Karpas-422 (cell line): ENCODE results near the gene PRKN. TPM values are rescaled to one million over a fixed set of nuclear protein-coding genes. Genes with fewer than 3 reads are reported as not detected.

ENCODE experiments used
- DNase-seq: peaks from one replicate; pipeline ENCODE4 v3.0.0-alpha.2; 2015
- H2AFZ ChIP-seq: fragments of 200-600 bp; sonication (generic); 2 replicates; pipeline ENCODE4 v1.6.1; 2014; ENCODE audit warnings: antibody characterized with exemption, low read length, mixed read lengths
- H3K27ac ChIP-seq: fragments of 200-600 bp; sonication (generic); 2 replicates; pipeline ENCODE4 v1.5.1; 2014; ENCODE audit warnings: mild to moderate bottlenecking, low read length, moderate library complexity
- H3K27me3 ChIP-seq: fragments of 200-600 bp; sonication (generic); 2 replicates; pipeline ENCODE4 v1.6.1; 2014; ENCODE audit warnings: low read length, mixed read lengths
- H3K36me3 ChIP-seq: fragments of 200-600 bp; sonication (generic); 2 replicates; pipeline ENCODE4 v1.6.1; 2014; ENCODE audit warnings: low read length, mixed read lengths; ENCODE audit not compliant: insufficient read depth
- H3K4me1 ChIP-seq: fragments of 200-600 bp; sonication (generic); 2 replicates; pipeline ENCODE4 v1.6.1; 2014; ENCODE audit warnings: mild to moderate bottlenecking, low read length, mixed read lengths
- H3K4me2 ChIP-seq: fragments of 200-600 bp; sonication (generic); 2 replicates; pipeline ENCODE4 v1.6.1; 2014; ENCODE audit warnings: low read length, low read depth, mild to moderate bottlenecking; ENCODE audit not compliant: poor library complexity, severe bottlenecking
- H3K4me3 ChIP-seq: fragments of 200-600 bp; sonication (generic); 2 replicates; pipeline ENCODE4 v1.5.1; 2014; ENCODE audit warnings: mild to moderate bottlenecking, antibody characterized with exemption, low read length, mixed read lengths
- H3K79me2 ChIP-seq: fragments of 200-600 bp; sonication (generic); 2 replicates; pipeline ENCODE4 v1.6.1; 2014; ENCODE audit warnings: mild to moderate bottlenecking, low read length, mixed read lengths
- H3K9ac ChIP-seq: fragments of 200-600 bp; sonication (generic); 2 replicates; pipeline ENCODE4 v1.6.0; 2014; ENCODE audit warnings: low read length
- H3K9me2 ChIP-seq: fragments of 200-600 bp; sonication (generic), shearing (Covaris generic); replicated peaks from 2 replicates; pipeline ENCODE4 v1.6.0; 2014; ENCODE audit warnings: mild to moderate bottlenecking, low read length, moderate library complexity; ENCODE audit not compliant: insufficient read depth
- H3K9me3 ChIP-seq: fragments of 300-700, 200-600 bp; sonication (generic); 2 replicates; pipeline ENCODE4 v1.6.1; 2014; ENCODE audit warnings: low read length, mixed read lengths
- H4K20me1 ChIP-seq: fragments of 200-600 bp; sonication (generic); 2 replicates; pipeline ENCODE4 v1.6.1; 2014; ENCODE audit warnings: mild to moderate bottlenecking, antibody characterized with exemption, low read length, low read depth; ENCODE audit not compliant: insufficient read depth
- total RNA-seq: library from RNA; depleted of rRNA; stranded (reverse); fragments of >200 nt; shearing (Covaris generic); gene quantifications from 2 replicates; pipeline ENCODE4 v1.2.3, GENCODE V29; 2014; ENCODE audit warnings: low replicate concordance

Gene PRKN
- total RNA-seq, 1 experiment from 2014 or later, result not detected

DNA sequence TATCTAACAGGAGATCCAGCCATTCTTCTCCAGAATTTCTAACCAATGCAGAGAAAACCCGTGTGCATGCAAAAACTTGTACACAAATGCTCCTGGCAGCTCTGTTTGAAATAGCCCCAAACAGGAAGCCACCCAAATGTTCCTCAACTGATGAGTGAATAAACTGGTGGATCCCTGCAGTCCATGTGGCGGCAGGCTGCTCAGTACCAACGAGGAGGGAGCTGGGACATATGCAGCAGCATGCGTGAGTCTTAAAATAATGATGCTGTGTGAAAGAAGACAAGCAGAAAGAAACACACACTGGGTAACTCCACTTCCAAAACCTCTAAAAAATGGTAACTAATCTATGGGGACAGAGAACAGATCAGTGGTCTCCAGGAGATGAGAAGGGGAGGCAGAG, 911.6 kb downstream of the PRKN start:
- H3K9ac ChIP-seq, result no peak overlapping the region
- no peak for DNase-seq
- H3K36me3 ChIP-seq, result no peaks in the 10 kb centered on the region
- H3K4me3 ChIP-seq, result no peak overlapping the region
- no peaks in the 10 kb centered on the region for H4K20me1 ChIP-seq
- no peak overlapping the region for H2AFZ ChIP-seq
- no peaks in the 10 kb centered on the region for H3K27me3 ChIP-seq
- no peaks in the 10 kb centered on the region for H3K79me2 ChIP-seq
- no peak overlapping the region for H3K4me2 ChIP-seq
- H3K9me3 ChIP-seq, result no peaks in the 10 kb centered on the region
- no peaks in the 10 kb centered on the region for H3K4me1 ChIP-seq
- no peaks in the 10 kb centered on the region for H3K9me2 ChIP-seq
- H3K27ac ChIP-seq, result no peak overlapping the region

DNA sequence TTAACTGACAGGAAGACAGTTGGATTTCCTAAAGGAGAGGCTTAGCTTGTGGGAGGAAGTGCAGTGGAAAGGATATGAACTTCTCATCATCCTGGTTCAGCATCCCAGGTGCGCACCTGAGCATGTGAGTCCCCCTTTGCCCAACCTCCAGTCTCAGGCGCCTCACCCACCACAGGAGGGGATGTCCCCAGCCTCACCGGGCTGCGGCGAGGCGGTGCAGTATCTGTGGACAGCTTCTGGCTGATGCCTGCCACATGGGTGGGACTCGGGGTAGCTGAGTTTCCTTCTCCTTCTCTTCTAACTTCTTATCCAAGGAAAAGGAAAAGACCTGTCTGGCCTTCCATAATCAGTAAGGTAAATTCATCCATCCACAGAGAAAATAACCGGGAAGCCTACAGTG, 914.4 kb downstream of the PRKN start:
- H3K4me3 ChIP-seq, result no peak overlapping the region
- H3K4me2 ChIP-seq, result no peak overlapping the region
- H4K20me1 ChIP-seq, result no peaks in the 10 kb centered on the region
- no peak overlapping the region for H3K9ac ChIP-seq
- H3K79me2 ChIP-seq, result no peaks in the 10 kb centered on the region
- no peaks in the 10 kb centered on the region for H3K4me1 ChIP-seq
- no peaks in the 10 kb centered on the region for H3K27me3 ChIP-seq
- H3K27ac ChIP-seq, result no peak overlapping the region
- no peak for DNase-seq
- H3K9me2 ChIP-seq, result no peaks in the 10 kb centered on the region
- H3K36me3 ChIP-seq, result no peaks in the 10 kb centered on the region
- H3K9me3 ChIP-seq, result no peaks in the 10 kb centered on the region
- H2AFZ ChIP-seq, result no peak overlapping the region

DNA sequence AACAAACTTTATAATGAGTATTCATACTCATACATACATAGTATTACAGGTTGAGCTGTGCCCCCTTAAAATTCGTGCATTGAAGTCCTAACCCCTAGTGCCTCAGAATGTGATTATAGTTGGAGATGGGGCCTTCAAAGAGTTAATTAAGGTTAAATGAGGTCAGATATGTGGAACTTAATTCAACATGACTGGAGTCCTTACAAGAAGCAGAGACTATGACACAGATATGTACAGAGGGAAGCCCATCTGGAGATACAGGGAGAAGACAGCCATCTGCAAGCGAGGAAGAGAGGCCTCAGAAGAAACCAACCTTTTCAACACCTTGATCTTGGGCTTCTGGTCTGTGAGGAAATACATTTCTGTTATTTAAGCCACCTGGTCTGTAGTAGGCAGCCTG, 917.6 kb downstream of the PRKN start:
- Histone ChIP-seq H3K4me3 (no peak overlapping the region), H3K27me3 (no peaks in the 10 kb centered on the region), H4K20me1 (no peaks in the 10 kb centered on the region), H3K4me1 (no peaks in the 10 kb centered on the region), H3K9ac (no peak overlapping the region), H3K27ac (no peak overlapping the region), H3K4me2 (no peak overlapping the region), H3K9me3 (no peaks in the 10 kb centered on the region), H3K79me2 (no peaks in the 10 kb centered on the region), H2AFZ (no peak overlapping the region), H3K36me3 (no peaks in the 10 kb centered on the region), H3K9me2 (no peaks in the 10 kb centered on the region)
- no peak for DNase-seq

DNA sequence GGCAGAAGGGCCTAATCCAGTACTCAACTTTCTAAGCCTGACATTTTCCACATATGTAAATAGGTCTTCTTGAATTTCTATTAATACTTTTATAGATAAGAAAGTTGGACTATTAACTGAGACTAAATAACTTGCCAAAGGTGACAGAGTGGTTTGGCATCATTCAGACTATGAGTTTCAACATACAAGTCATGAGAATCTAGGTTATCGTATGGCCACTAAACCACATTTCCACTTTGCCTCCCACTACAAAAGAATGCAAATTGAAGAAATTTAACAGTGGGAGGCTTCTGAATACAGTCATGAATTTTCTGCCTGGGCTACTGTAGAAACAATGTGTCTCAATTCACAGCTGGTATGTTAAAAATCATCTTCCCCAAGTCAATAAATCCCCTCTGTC, 922.7 kb downstream of the PRKN start:
- H3K4me1 ChIP-seq, result no peaks in the 10 kb centered on the region
- H3K79me2 ChIP-seq, result no peaks in the 10 kb centered on the region
- H3K9me3 ChIP-seq, result no peaks in the 10 kb centered on the region
- no peak for DNase-seq
- H3K9me2 ChIP-seq, result no peaks in the 10 kb centered on the region
- H3K9ac ChIP-seq, result no peak overlapping the region
- H3K36me3 ChIP-seq, result no peaks in the 10 kb centered on the region
- no peaks in the 10 kb centered on the region for H4K20me1 ChIP-seq
- H2AFZ ChIP-seq, result no peak overlapping the region
- no peak overlapping the region for H3K4me3 ChIP-seq
- no peak overlapping the region for H3K27ac ChIP-seq
- H3K27me3 ChIP-seq, result no peaks in the 10 kb centered on the region
- no peak overlapping the region for H3K4me2 ChIP-seq

DNA sequence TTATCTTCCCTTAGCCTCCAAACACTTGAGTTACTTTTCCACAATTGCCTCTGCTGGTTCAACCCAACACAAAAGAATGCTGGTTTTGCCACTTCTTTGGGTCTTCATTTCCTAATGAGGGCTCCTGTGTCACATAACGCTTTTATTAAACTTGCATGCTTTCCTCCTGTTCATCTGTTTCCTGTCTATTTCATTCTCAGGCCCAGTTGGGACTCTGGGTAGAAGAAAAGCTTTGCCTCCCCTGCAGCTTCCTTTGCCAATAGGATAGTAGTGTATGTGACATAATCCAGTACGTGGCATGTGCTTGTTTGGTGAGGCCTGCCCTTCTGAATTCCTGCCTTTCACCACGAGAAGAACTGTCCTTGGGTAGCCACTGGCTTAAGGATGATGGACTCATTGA, 924.4 kb downstream of the PRKN start:
- no peak overlapping the region for H2AFZ ChIP-seq
- no peaks in the 10 kb centered on the region for H3K27me3 ChIP-seq
- no peaks in the 10 kb centered on the region for H3K36me3 ChIP-seq
- no peak overlapping the region for H3K9ac ChIP-seq
- H3K9me3 ChIP-seq, result no peaks in the 10 kb centered on the region
- no peaks in the 10 kb centered on the region for H3K4me1 ChIP-seq
- no peak overlapping the region for H3K4me3 ChIP-seq
- no peaks in the 10 kb centered on the region for H3K9me2 ChIP-seq
- no peak overlapping the region for H3K4me2 ChIP-seq
- DNase-seq, result no peak
- no peaks in the 10 kb centered on the region for H3K79me2 ChIP-seq
- H4K20me1 ChIP-seq, result no peaks in the 10 kb centered on the region
- H3K27ac ChIP-seq, result no peak overlapping the region

DNA sequence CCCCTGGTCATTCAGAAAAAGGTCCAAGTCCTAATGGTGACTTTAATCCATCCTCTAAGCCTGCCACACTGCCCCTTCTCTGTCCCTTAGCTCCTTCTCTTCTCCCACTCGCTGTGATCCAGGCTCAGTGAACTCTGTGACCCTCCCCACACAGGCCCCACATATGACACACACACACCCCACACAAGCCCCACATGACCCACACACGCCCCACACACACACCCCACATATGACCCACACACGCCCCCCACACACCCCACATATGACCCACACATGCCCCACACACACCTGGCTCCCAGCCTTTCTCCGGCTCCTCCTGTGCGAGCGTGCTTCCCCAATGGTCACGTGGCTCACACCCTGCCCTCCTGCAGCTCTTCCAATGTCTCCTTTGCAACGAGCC, 925.3 kb downstream of the PRKN start:
- Histone ChIP-seq H3K4me3 (no peak overlapping the region), H4K20me1 (no peaks in the 10 kb centered on the region), H3K9ac (no peak overlapping the region), H3K4me1 (no peaks in the 10 kb centered on the region), H3K4me2 (no peak overlapping the region), H2AFZ (no peak overlapping the region), H3K27me3 (no peaks in the 10 kb centered on the region), H3K36me3 (no peaks in the 10 kb centered on the region), H3K9me3 (no peaks in the 10 kb centered on the region), H3K27ac (no peak overlapping the region), H3K9me2 (no peaks in the 10 kb centered on the region), H3K79me2 (no peaks in the 10 kb centered on the region)
- no peak for DNase-seq

DNA sequence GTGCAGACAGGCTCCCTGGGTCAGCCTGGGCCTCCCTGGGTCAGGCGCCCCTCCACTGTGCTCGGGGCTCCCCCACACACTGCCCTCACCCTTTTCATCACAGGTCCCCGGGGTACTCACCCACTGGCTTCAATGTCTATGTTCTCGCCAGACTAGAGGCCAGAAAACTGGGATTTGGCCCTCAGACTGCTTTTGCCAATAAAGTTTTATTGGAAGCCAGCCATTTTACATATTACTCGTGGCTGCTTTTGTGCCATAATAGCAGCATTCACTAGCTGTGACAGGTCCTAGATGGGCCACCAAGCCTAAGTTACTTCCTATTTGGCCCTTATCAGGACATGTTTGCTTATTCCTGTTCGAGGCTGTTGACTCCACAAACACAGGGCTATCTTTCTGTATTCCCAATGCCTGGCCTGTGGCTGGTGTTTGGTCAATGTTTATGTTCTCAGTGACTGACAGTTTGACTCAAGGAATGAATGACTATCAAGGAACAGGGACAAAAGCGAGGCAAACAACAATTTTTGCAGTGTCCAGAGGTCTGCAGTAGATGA, 928.6 kb downstream of the PRKN start:
- no peaks in the 10 kb centered on the region for H3K36me3 ChIP-seq
- H3K9ac ChIP-seq, result no peak overlapping the region
- H3K27ac ChIP-seq, result no peak overlapping the region
- H4K20me1 ChIP-seq, result no peaks in the 10 kb centered on the region
- no peak overlapping the region for H3K4me2 ChIP-seq
- DNase-seq, result no peak
- no peaks in the 10 kb centered on the region for H3K4me1 ChIP-seq
- H3K9me2 ChIP-seq, result no peaks in the 10 kb centered on the region
- H3K4me3 ChIP-seq, result no peak overlapping the region
- H2AFZ ChIP-seq, result no peak overlapping the region
- no peaks in the 10 kb centered on the region for H3K27me3 ChIP-seq
- no peaks in the 10 kb centered on the region for H3K79me2 ChIP-seq
- H3K9me3 ChIP-seq, result no peaks in the 10 kb centered on the region

DNA sequence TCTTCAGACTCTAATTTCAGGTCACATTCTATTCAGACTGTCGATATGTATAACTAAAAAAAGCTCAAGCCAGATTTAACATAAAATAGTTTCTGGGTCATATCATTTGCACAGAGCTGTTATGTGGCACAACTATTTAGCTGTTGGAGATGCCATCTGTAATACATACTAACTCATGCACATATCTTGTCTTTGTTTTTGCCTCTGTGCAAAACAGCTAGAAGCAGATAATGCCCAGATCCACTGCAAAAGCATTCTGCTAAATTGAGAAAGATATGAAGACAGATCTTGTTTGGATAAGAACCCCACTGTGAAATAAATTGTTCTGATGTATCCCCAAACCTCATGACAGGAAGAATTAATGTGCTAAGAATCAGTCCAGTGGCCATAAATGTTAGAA, 930.9 kb downstream of the PRKN start:
- no peaks in the 10 kb centered on the region for H4K20me1 ChIP-seq
- DNase-seq, result no peak
- H3K4me1 ChIP-seq, result no peaks in the 10 kb centered on the region
- H3K27ac ChIP-seq, result no peak overlapping the region
- no peaks in the 10 kb centered on the region for H3K27me3 ChIP-seq
- no peaks in the 10 kb centered on the region for H3K79me2 ChIP-seq
- H3K4me3 ChIP-seq, result no peak overlapping the region
- no peaks in the 10 kb centered on the region for H3K9me3 ChIP-seq
- H3K9ac ChIP-seq, result no peak overlapping the region
- H3K9me2 ChIP-seq, result no peaks in the 10 kb centered on the region
- H3K36me3 ChIP-seq, result no peaks in the 10 kb centered on the region
- H3K4me2 ChIP-seq, result no peak overlapping the region
- no peak overlapping the region for H2AFZ ChIP-seq
